ENCODE measurements around the gene ATXN1. TPM values are rescaled to one million over a fixed set of nuclear protein-coding genes. Genes with fewer than 3 reads are reported as not detected.

The ATXN1 gene
- total RNA-seq, 3 donors from 2014 or later = 30.4 to 87.3 (median 50.1) TPM

DNA sequence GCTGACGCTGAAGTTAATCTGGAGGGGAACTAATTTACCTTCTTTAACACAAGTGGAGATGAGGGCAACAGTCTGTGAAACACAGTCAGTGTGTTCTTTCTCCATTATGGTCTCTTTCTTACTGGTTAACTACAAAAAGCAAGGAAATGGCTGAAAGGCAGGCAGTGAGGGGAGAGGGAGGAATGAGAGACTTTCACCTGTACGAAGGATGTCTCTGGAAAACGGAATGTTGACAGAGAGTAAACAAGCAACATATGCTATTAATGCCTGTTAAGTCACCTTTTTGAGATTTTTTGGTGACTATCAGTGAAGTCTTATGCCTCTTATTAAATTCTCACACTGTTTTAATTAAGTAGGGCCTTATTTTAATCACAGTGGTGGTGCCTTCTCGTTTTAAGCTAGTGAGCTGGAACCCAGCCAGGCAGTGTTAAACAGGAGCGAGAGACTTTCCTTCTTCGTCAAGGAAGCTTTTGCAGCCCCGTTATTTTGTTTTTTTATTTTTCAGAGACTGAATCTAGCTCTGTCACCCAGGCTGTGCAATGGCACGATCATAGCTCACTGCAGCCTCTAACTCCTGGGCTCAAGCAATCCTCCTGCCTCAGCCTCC lies 165.6 kb downstream of the ATXN1 start:
- intact Hi-C loops (cut with DNase I, micrococcal nuclease) = no loop called here
- ATAC-seq (no peak), DNase-seq (no peak)
- H3K36me3 ChIP-seq (ENCODE audit: low read depth) = no peaks in the 10 kb centered on the region
- H3K4me3 ChIP-seq = no peak overlapping the region
- H3K9me3 ChIP-seq = no peaks in the 10 kb centered on the region
- no peaks in the 10 kb centered on the region for H3K4me1 ChIP-seq (ENCODE audit: low read depth)
- TF ChIP-seq CTCF (IDR thresholded peaks at IDR 0.05) = no peak

DNA sequence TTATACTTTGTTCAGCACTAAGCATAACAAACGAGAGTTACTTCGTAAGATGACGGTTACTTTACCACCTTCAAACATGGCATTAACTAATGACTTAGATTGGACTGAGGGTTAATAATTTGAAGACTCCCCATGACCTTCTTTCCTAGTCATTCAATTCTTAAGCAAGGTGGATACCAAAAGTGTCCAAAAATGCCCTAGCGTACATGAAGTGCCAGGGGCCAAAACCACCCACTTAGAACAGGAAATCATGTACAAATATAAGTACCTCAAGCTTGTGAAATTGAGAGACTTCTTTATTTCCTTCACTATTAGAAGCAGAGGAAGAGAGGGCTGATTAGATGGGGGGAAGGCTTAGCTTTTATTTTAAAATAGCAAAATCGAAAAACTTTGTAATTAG lies 166.4 kb downstream of the ATXN1 start:
- no peaks in the 10 kb centered on the region for H3K9me3 ChIP-seq
- DNase-seq (no peak), ATAC-seq (no peak)
- no peaks in the 10 kb centered on the region for H3K36me3 ChIP-seq (ENCODE audit: low read depth)
- intact Hi-C loops (cut with DNase I, micrococcal nuclease) = no loop called here
- H3K4me1 ChIP-seq (ENCODE audit: low read depth) = no peaks in the 10 kb centered on the region
- TF ChIP-seq CTCF (IDR thresholded peaks at IDR 0.05) = no peak
- no peak overlapping the region for H3K4me3 ChIP-seq

DNA sequence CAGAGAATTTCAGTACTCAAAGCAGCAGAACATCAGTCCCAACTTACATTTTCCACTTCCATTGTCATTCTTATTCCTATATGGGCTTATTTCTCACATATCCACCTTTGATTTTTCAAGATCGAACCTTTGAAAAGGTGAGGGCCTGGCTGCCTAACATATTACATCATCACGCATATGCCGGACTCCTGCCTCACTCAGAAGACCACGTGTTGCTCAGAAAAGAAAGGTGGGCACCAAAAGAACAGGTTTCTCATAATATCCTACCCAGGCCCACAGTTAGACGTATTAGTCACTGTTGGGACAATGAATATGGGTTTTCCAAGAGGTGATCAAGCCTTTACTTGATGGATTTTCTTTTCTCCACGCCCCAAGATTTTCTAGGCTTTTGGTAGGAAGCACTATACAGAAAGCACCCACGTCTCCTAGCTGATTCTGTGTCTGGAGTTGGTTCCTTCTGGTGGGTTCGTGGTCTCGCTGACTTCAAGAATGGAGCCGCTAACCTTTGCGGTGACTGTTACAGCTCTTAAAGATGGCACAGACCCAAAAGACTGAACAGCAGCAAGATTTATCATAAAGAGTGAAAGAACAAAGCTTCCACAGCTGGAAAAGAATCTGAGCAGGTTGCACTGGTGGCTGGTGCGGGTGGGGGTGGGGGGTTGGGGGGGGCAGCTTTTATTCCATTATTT lies 168.9 kb downstream of the ATXN1 start:
- Histone ChIP-seq H3K36me3 (ENCODE audit: low read depth) (no peaks in the 10 kb centered on the region), H3K9me3 (no peaks in the 10 kb centered on the region), H3K4me3 (no peak overlapping the region), H3K4me1 (ENCODE audit: low read depth) (no peaks in the 10 kb centered on the region)
- no peak for ATAC-seq
- TF ChIP-seq CTCF (IDR thresholded peaks at IDR 0.05) = no peak
- intact Hi-C loops (cut with DNase I, micrococcal nuclease) = no loop called here
- DNase-seq = no peak

- no peak for DNase-seq
- Histone ChIP-seq H3K9me3 (no peaks in the 10 kb centered on the region), H3K4me1 (ENCODE audit: low read depth) (no peaks in the 10 kb centered on the region), H3K4me3 (no peak overlapping the region), H3K36me3 (ENCODE audit: low read depth) (no peaks in the 10 kb centered on the region)
- intact Hi-C loops (cut with DNase I, micrococcal nuclease) = no loop called here
- no peak for ATAC-seq
- no peak for TF ChIP-seq CTCF (IDR thresholded peaks at IDR 0.05)
Observed at GRCh38 chr6:16591396-16592222, 169.7 kb downstream of the ATXN1 start.

DNA sequence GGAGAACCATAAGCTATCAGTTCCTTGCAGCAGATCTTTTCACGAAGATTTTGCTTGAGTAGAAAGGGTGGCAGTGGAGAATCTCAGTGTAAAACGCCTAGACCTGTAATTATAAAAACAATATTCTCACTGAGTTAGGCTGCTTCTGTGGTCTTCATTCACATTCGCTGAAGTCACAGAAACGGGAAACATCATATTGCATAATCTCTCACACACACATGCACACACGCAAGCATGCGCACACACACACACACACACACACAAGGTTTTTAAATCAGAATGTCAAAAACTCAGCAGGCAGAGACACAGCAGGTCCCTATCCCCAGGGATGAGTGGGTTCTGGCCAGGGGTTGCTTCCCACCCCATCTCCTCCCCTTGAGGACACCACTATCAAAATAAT lies 175.5 kb downstream of the ATXN1 start:
- DNase-seq (no peak), ATAC-seq (peak; percentile 15)
- H3K4me3 ChIP-seq = no peak overlapping the region
- no peaks in the 10 kb centered on the region for H3K36me3 ChIP-seq (ENCODE audit: low read depth)
- H3K4me1 ChIP-seq (ENCODE audit: low read depth) = peaks cover 6% of the 10 kb centered on the region
- no peak for TF ChIP-seq CTCF (IDR thresholded peaks at IDR 0.05)
- no peaks in the 10 kb centered on the region for H3K9me3 ChIP-seq
- intact Hi-C loops (cut with DNase I, micrococcal nuclease) = no loop called here

Measured in mucosa of descending colon (tissue), 3 donors.